ENCODE data around the gene GRIK2.
A peak's percentile ranks its signal among the peaks of the same experiment; 100 is the strongest.
"Not testable (repeated sequence)": the region's sequence is repeated elsewhere in the genome, so short reads cannot be mapped to it uniquely, and the experiment has no call there.

GRIK2 gene

DNA sequence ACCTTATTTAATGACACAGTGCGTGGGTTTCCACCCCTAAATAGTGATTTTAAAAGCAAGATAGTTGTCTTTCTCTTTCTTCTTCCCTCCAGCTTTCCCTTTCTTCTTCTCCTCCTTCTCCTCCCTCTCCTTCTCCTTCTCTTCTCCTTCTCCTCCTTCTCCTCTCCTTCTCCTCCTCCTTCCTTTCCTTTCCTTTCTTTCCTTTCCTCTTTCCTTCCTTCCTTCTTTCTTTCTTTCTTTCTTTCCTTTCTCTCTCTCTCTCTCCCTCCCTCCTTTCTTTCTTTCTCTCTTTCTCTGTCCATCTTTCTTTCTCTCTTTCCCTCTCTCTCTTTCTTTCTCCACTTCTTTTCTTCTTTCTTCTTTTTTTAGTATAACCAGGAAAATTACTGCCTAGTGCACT is 670.6 kb downstream of the GRIK2 start:
- no peak for DNase-seq

DNA sequence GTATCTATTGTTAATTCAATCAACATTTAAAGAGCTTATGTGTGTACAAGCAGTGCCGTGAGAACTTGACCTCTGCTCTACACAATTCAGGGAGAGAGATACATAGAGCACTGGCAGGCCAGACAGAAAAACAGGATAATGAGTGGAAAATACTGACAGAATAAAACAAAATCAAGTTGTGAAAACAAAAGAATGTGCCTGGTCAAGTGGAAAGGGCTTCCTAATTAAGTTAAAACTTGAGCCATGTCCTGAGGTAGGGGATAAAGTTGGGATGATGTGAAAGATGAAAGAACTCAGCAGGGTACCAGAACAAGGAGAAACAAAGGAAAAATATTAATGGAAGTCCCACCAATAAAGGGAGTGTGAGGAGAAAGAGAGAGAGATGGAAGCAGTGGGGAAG is 672.8 kb downstream of the GRIK2 start:
- no peak for DNase-seq

- DNase-seq = no peak
Observed at GRCh38 chr6:102068349-102068929, 674.9 kb downstream of the GRIK2 start.

GRCh38 chr6:102075539-102075938 is 682.0 kb downstream of the GRIK2 start:
- DNase-seq = no peak

DNA sequence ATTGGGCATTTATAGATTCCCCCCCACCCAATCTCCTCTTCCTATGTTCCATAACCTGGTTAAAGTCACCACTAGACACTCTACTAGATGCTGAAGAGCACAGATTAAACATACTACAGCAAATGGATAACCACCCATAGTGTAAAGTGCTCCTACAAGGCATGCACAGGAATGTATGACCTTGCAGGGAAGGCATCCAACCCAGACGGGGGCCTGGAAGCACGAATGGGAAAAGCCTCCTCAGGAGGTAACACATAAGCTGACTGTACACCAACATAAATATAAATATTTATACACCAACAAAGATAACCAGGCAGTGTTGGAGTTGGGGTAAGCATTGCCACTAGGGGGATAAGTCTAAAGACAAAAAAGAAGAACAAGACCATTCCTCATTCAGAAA is 691.7 kb downstream of the GRIK2 start:
- DNase-seq = no peak

DNA sequence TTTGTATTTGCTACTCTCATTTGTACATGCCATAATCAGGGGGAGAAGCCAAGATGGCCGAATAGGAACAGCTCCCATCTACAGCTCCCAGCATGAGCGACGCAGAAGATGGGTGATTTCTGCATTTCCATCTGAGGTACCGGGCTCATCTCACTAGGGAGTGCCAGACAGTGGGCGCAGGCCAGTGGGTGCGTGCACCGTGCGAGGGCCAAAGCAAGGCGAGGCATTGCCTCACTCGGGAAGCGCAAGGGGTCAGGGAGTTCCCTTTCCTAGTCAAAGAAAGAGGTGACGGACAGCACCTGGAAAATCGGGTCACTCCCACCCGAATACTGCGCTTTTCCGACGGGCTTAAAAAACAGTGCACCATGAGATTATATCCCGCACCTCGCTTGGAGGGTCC is 694.7 kb downstream of the GRIK2 start:
- not testable (repeated sequence) for DNase-seq

DNA sequence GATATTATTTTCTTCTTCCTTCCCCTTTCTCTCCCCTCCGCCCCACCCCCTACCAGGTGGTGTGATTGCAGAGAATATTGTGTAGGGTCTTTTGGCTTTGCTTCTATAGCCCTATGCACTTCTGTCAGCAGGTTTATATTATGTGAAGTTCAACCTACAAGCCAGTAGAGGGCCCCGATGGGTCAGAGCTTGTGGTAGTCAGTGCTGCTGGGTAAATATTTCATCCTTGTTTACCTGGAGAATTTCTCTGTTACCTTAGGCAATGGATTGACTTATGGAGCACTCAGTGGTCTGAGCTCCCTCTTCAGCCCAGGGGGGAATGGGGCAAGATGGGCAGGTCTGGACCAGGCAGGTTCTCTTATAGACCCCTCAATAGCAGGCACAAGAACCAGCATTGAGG is 720.9 kb downstream of the GRIK2 start:
- DNase-seq = peak; percentile 10

- DNase-seq = no peak
Observed at GRCh38 chr6:102115911-102116310, 722.4 kb downstream of the GRIK2 start.

DNA sequence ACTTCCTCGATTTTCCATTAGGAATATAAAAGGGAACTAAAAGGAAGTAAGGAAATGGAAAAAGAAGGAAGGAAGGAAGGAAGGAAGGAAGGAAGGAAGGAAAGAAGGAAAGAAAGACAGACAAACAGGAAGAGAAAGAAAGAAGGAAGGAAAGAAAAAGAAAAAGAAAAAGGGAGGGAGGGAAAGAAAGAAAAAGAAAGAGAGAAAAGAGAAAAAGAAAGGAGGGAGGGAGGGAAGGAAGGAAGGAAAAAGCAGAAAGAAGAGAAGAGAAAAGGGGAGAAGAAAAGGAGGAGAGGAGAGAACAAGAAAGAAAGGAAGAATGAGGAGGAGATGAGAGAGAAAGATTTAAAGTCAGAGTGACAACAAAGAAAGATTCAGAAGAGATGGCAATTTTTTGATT is 724.5 kb downstream of the GRIK2 start:
- DNase-seq = no peak
